Liver (tissue), 9 donors: ENCODE data around the gene MRPL24. TPM values are rescaled to one million over a fixed set of nuclear protein-coding genes. Genes with fewer than 3 reads are reported as not detected.

Source experiments
- DNase-seq: peaks from one replicate; pipeline ENCODE4 v3.0.0-alpha.2; 2017; ENCODE audit warnings: low spot score
- H3K27ac ChIP-seq, 2 donors: one replicate each; pipeline ENCODE4 v1.7.0; 2013; ENCODE audit warnings: inconsistent platforms in 2 of 2, low read length in 2 of 2, control low read depth in 1 of 2, low read depth in 1 of 2, mild to moderate bottlenecking in 1 of 2
- H3K27me3 ChIP-seq, 4 donors: one replicate each; pipeline versions ENCODE4 v1.6.1 to v1.7.0; 2013; ENCODE audit warnings: low read length in 3 of 4, inconsistent platforms in 1 of 4, mild to moderate bottlenecking in 1 of 4, moderate library complexity in 1 of 4; ENCODE audit not compliant: control insufficient read depth in 4 of 4, insufficient read depth in 4 of 4
- H3K36me3 ChIP-seq, 4 donors: one replicate each; pipeline versions ENCODE4 v1.6.1 to v1.7.0; 2013; ENCODE audit warnings: low read length in 3 of 4, mild to moderate bottlenecking in 3 of 4, low read depth in 1 of 4, moderate library complexity in 1 of 4; ENCODE audit not compliant: control insufficient read depth in 4 of 4, insufficient read depth in 3 of 4
- H3K4me1 ChIP-seq, 4 donors: one replicate each; pipeline versions ENCODE4 v1.6.1 to v1.7.0; 2013; ENCODE audit warnings: low read length in 3 of 4, mild to moderate bottlenecking in 3 of 4, moderate library complexity in 1 of 4; ENCODE audit not compliant: control insufficient read depth in 4 of 4, insufficient read depth in 4 of 4
- H3K4me3 ChIP-seq, 3 donors: one replicate each; pipeline versions ENCODE4 v1.6.1 to v1.7.0; 2013; ENCODE audit warnings: low read length in 3 of 3, control low read depth in 1 of 3, low read depth in 1 of 3, mild to moderate bottlenecking in 1 of 3
- H3K9ac ChIP-seq, 2 donors: one replicate each; pipeline ENCODE4 v1.7.0; 2013; ENCODE audit warnings: low read length in 2 of 2, mild to moderate bottlenecking in 2 of 2, moderate library complexity in 2 of 2, control low read depth in 1 of 2, low read depth in 1 of 2
- H3K9me3 ChIP-seq, 4 donors: one replicate each; pipeline versions ENCODE4 v1.6.1 to v1.7.0; 2013; ENCODE audit warnings: low read length in 3 of 4; ENCODE audit not compliant: control insufficient read depth in 4 of 4
- EGR1 ChIP-seq, 2 donors: IDR thresholded peaks; 2 replicates each; pipeline ENCODE4 v1.6.1; 2016 to 2018; ENCODE audit warnings: antibody characterized with exemption in 2 of 2, low read depth in 2 of 2
- FOXA1 ChIP-seq: IDR thresholded peaks from 2 replicates; pipeline ENCODE4 v1.6.1; 2016; ENCODE audit warnings: antibody characterized with exemption
- FOXA2 ChIP-seq: IDR thresholded peaks from 2 replicates; pipeline ENCODE4 v1.6.1; 2016; ENCODE audit warnings: antibody characterized with exemption
- GABPA ChIP-seq, 2 donors: IDR thresholded peaks in 1 of 2; conservative IDR thresholded peaks in 1 of 2; 2 replicates each; pipeline ENCODE4 v1.6.1; 2016; ENCODE audit warnings: antibody characterized with exemption in 2 of 2, mild to moderate bottlenecking in 1 of 2, moderate library complexity in 1 of 2
- HNF4A ChIP-seq, 2 donors: conservative IDR thresholded peaks; 2 replicates each; pipeline ENCODE4 v1.6.1; 2016; ENCODE audit warnings: antibody characterized with exemption in 2 of 2, mild to moderate bottlenecking in 2 of 2
- HNF4G ChIP-seq: IDR thresholded peaks from 2 replicates; pipeline ENCODE4 v1.6.1; 2016; ENCODE audit warnings: antibody characterized with exemption
- JUND ChIP-seq, 2 donors: IDR thresholded peaks; 2 replicates each; pipeline ENCODE4 v1.6.1; 2016; ENCODE audit warnings: antibody characterized with exemption in 2 of 2
- NR2F2 ChIP-seq: IDR thresholded peaks from 2 replicates; pipeline ENCODE4 v1.6.1; 2016; ENCODE audit warnings: antibody characterized with exemption
- RAD21 ChIP-seq, 2 donors: IDR thresholded peaks; 2 replicates each; pipeline ENCODE4 v1.6.1; 2016; ENCODE audit warnings: antibody characterized with exemption in 2 of 2, mild to moderate bottlenecking in 2 of 2
- RXRA ChIP-seq, 2 donors: IDR thresholded peaks; 2 replicates each; pipeline ENCODE4 v1.6.1; 2017 to 2018; ENCODE audit warnings: antibody characterized with exemption in 2 of 2, mild to moderate bottlenecking in 1 of 2
- SP1 ChIP-seq: IDR thresholded peaks from 2 replicates; pipeline ENCODE4 v1.6.1; 2018; ENCODE audit warnings: antibody characterized with exemption, mild to moderate bottlenecking
- TAF1 ChIP-seq: conservative IDR thresholded peaks from 2 replicates; pipeline ENCODE4 v1.6.1; 2016; ENCODE audit warnings: antibody characterized with exemption, mild to moderate bottlenecking
- WGBS: extraction: QIAGEN DNeasy Blood & Tissue Kit; methylation state at CpG from one replicate; pipeline ENCODE4 v1.1.7; 2013; 5-methylcytosine and 5-hydroxymethylcytosine counted together
- polyA plus RNA-seq, 2 donors: library from polyadenylated mRNA; stranded (reverse) in 1 of 2; unstranded in 1 of 2; fragments of 200-250 nt in 1 of 2; fragments of >200 nt in 1 of 2; fragmentation: Nextera tagmentation in 1 of 2; extraction: Ambion mirVana in 1 of 2; gene quantifications; one replicate each; pipeline versions ENCODE4 v1.2.1 to v1.2.3, GENCODE V29; 2013 to 2015
- total RNA-seq, 2 donors: library from RNA; depleted of rRNA; stranded (reverse); fragments of >200 nt; gene quantifications; one replicate each; pipeline ENCODE4 v1.2.3, GENCODE V29; 2014
- TF ChIP-seq, protein P1 (sequence below): IDR thresholded peaks from 2 replicates; pipeline ENCODE4 v1.6.1; 2016; ENCODE audit warnings: antibody characterized with exemption
- TF ChIP-seq, protein P2 (sequence below): fragments of 150-350 bp; IDR thresholded peaks from 2 replicates; pipeline ENCODE4 v1.5.1; 2017; ENCODE audit warnings: improper control_type of control experiment, low read depth, low read length; ENCODE audit not compliant: missing input control
- TF ChIP-seq, protein P3 (sequence below): IDR thresholded peaks from 2 replicates; pipeline ENCODE4 v1.6.1; 2016; ENCODE audit warnings: antibody characterized with exemption
- TF ChIP-seq, protein P4 (sequence below): IDR thresholded peaks from 2 replicates; pipeline ENCODE4 v1.6.1; 2016; ENCODE audit warnings: antibody characterized with exemption
- TF ChIP-seq, protein P5 (sequence below): IDR thresholded peaks from 2 replicates; pipeline ENCODE4 v1.6.1; 2016; ENCODE audit warnings: antibody characterized with exemption, mild to moderate bottlenecking
- donor health status: healthy.
- donor health status: healthy.
- donor health status: healthy.
- donor health status: healthy.
- donor health status: healthy.

The MRPL24 gene
- total and polyA plus RNA-seq, 4 donors = 26.2 to 123 (median 61.1) TPM

DNA sequence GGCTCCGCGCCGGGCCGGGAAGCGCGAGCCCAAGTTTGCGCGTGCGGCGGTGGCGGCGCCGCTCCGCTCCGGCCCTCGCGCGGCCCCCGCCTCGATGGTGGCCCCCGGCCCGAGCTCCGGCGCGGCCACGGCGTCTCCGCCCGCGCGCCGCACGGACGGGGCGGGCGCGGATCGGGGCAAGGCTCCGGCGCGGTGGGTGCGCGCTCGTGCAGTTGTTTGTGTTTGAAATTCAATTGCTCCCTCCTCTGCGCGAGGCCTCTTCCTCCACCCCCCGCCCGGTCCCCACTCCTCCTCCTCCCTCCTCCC lies 10.5 kb upstream of the MRPL24 start, which contains the start of gene HDGF:
Gene HDGF (minus strand): TSS at position 225 of the 306 bp plus-strand sequence. CDS start 246 bp downstream, outside the sequence.
- Histone ChIP-seq H3K27me3 (no peaks in the 10 kb centered on the region), H3K9me3 (no peaks in the 10 kb centered on the region), H3K27ac (peak within 1 kb of the TSS; percentile 96 to 97), H3K4me1 (peaks cover 6 to 47% (median 41%) of the 10 kb centered on the region in 4 donors), H3K4me3 (peak within 1 kb of the TSS; percentile 84 to 92 (median 91)), H3K36me3 (no peaks in the 10 kb centered on the region), H3K9ac (peak within 1 kb of the TSS; percentile 93 to 97)
- under 1% methylated on average over 48 of the region's 48 CpGs for WGBS
- TF ChIP-seq, protein P1, sequence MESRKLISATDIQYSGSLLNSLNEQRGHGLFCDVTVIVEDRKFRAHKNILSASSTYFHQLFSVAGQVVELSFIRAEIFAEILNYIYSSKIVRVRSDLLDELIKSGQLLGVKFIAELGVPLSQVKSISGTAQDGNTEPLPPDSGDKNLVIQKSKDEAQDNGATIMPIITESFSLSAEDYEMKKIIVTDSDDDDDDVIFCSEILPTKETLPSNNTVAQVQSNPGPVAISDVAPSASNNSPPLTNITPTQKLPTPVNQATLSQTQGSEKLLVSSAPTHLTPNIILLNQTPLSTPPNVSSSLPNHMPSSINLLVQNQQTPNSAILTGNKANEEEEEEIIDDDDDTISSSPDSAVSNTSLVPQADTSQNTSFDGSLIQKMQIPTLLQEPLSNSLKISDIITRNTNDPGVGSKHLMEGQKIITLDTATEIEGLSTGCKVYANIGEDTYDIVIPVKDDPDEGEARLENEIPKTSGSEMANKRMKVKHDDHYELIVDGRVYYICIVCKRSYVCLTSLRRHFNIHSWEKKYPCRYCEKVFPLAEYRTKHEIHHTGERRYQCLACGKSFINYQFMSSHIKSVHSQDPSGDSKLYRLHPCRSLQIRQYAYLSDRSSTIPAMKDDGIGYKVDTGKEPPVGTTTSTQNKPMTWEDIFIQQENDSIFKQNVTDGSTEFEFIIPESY = no peak
- no peak for TF ChIP-seq EGR1 (IDR thresholded peaks at IDR 0.05; ENCODE audit: low read depth in 2 of 2)
- TF ChIP-seq NR2F2 = no peak
- TF ChIP-seq HNF4A (conservative IDR thresholded peaks at IDR 0.05) = no peak
- no peak for TF ChIP-seq RXRA (IDR thresholded peaks at IDR 0.05)
- no peak for TF ChIP-seq FOXA1
- no peak for TF ChIP-seq SP1
- no peak for TF ChIP-seq GABPA (IDR thresholded peaks at IDR 0.05 in 1 of 2, conservative IDR thresholded peaks at IDR 0.05 in 1 of 2)
- TF ChIP-seq FOXA2 = no peak
- TF ChIP-seq, protein P2, sequence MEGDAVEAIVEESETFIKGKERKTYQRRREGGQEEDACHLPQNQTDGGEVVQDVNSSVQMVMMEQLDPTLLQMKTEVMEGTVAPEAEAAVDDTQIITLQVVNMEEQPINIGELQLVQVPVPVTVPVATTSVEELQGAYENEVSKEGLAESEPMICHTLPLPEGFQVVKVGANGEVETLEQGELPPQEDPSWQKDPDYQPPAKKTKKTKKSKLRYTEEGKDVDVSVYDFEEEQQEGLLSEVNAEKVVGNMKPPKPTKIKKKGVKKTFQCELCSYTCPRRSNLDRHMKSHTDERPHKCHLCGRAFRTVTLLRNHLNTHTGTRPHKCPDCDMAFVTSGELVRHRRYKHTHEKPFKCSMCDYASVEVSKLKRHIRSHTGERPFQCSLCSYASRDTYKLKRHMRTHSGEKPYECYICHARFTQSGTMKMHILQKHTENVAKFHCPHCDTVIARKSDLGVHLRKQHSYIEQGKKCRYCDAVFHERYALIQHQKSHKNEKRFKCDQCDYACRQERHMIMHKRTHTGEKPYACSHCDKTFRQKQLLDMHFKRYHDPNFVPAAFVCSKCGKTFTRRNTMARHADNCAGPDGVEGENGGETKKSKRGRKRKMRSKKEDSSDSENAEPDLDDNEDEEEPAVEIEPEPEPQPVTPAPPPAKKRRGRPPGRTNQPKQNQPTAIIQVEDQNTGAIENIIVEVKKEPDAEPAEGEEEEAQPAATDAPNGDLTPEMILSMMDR = no peak
- TF ChIP-seq, protein P3, sequence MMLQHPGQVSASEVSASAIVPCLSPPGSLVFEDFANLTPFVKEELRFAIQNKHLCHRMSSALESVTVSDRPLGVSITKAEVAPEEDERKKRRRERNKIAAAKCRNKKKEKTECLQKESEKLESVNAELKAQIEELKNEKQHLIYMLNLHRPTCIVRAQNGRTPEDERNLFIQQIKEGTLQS = no peak
- TF ChIP-seq TAF1 = no peak
- no peak for TF ChIP-seq HNF4G
- TF ChIP-seq, protein P4, sequence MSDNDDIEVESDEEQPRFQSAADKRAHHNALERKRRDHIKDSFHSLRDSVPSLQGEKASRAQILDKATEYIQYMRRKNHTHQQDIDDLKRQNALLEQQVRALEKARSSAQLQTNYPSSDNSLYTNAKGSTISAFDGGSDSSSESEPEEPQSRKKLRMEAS = no peak
- no peak for TF ChIP-seq RAD21 (IDR thresholded peaks at IDR 0.05)
- TF ChIP-seq, protein P5, sequence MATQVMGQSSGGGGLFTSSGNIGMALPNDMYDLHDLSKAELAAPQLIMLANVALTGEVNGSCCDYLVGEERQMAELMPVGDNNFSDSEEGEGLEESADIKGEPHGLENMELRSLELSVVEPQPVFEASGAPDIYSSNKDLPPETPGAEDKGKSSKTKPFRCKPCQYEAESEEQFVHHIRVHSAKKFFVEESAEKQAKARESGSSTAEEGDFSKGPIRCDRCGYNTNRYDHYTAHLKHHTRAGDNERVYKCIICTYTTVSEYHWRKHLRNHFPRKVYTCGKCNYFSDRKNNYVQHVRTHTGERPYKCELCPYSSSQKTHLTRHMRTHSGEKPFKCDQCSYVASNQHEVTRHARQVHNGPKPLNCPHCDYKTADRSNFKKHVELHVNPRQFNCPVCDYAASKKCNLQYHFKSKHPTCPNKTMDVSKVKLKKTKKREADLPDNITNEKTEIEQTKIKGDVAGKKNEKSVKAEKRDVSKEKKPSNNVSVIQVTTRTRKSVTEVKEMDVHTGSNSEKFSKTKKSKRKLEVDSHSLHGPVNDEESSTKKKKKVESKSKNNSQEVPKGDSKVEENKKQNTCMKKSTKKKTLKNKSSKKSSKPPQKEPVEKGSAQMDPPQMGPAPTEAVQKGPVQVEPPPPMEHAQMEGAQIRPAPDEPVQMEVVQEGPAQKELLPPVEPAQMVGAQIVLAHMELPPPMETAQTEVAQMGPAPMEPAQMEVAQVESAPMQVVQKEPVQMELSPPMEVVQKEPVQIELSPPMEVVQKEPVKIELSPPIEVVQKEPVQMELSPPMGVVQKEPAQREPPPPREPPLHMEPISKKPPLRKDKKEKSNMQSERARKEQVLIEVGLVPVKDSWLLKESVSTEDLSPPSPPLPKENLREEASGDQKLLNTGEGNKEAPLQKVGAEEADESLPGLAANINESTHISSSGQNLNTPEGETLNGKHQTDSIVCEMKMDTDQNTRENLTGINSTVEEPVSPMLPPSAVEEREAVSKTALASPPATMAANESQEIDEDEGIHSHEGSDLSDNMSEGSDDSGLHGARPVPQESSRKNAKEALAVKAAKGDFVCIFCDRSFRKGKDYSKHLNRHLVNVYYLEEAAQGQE = no peak
- no peak for TF ChIP-seq JUND (IDR thresholded peaks at IDR 0.05)
- DNase-seq = no peak
